Measurements from ENCODE around the gene TENM4. TPM values are rescaled to one million over a fixed set of nuclear protein-coding genes. Genes with fewer than 3 reads are reported as not detected.

The TENM4 gene
- total RNA-seq, 4 donors from 2014 or later, result 16.8 to 158 (median 120) TPM

GRCh38 chr11:79276736-79277325 lies 164.0 kb downstream of the TENM4 start:
- WGBS, 2 donors, result 86 to 89% methylated on average over 2 of the region's 2 CpGs
- no peaks in the 10 kb centered on the region for H3K27me3 ChIP-seq
- H3K9me3 ChIP-seq, result no peaks in the 10 kb centered on the region
- H3K36me3 ChIP-seq, result no peaks in the 10 kb centered on the region
- DNase-seq, result no peak
- H3K4me3 ChIP-seq (replicated peaks in 1 of 3), result no peak overlapping the region
- no peak overlapping the region for H3K27ac ChIP-seq
- H3K4me1 ChIP-seq, result no peaks in the 10 kb centered on the region
- intact Hi-C loops (cut with DNase I), result no loop called here
- TF ChIP-seq POLR2A (IDR thresholded peaks at IDR 0.05) (no peak), CTCF (IDR thresholded peaks at IDR 0.05) (no peak)

- intact Hi-C loops (cut with DNase I), result no loop called here
- TF ChIP-seq POLR2A (IDR thresholded peaks at IDR 0.05), result no peak
- DNase-seq, result no peak
- Histone ChIP-seq H3K27ac (no peak overlapping the region), H3K4me3 (replicated peaks in 1 of 3) (no peak overlapping the region), H3K27me3 (no peaks in the 10 kb centered on the region), H3K36me3 (no peaks in the 10 kb centered on the region), H3K9me3 (no peaks in the 10 kb centered on the region), H3K4me1 (peaks cover 0 to under 1% of the 10 kb centered on the region in 2 donors)
- WGBS, 2 donors, result 57 to 67% methylated on average over 9 of the region's 9 CpGs
These were observed 166.0 kb downstream of the TENM4 start for GRCh38 chr11:79274636-79275331.

- peaks cover 6 to 7% of the 10 kb centered on the region in 2 donors for H3K4me1 ChIP-seq
- 86 to 91% methylated on average over 3 of the region's 3 CpGs for WGBS, 2 donors
- intact Hi-C loops (cut with DNase I), result no loop called here
- no peaks in the 10 kb centered on the region for H3K36me3 ChIP-seq
- DNase-seq, result no peak
- no peaks in the 10 kb centered on the region for H3K27me3 ChIP-seq
- no peak overlapping the region for H3K27ac ChIP-seq
- no peak overlapping the region for H3K4me3 ChIP-seq (replicated peaks in 1 of 3)
- TF ChIP-seq POLR2A (IDR thresholded peaks at IDR 0.05), result no peak
- TF ChIP-seq CTCF (IDR thresholded peaks at IDR 0.05), result no peak
- H3K9me3 ChIP-seq, result no peaks in the 10 kb centered on the region
These were observed 167.0 kb downstream of the TENM4 start for GRCh38 chr11:79273781-79274180.

- 44 to 46% methylated on average over 6 of the region's 6 CpGs for WGBS, 2 donors
- intact Hi-C loops (cut with DNase I), result no loop called here
- peak; percentile 35 to 38 for DNase-seq
These were observed 171.1 kb downstream of the TENM4 start for GRCh38 chr11:79269611-79270307.

GRCh38 chr11:79266396-79266795 lies 174.4 kb downstream of the TENM4 start:
- Histone ChIP-seq H3K36me3 (no peaks in the 10 kb centered on the region), H3K27ac (no peak overlapping the region), H3K4me3 (replicated peaks in 1 of 3) (no peak overlapping the region), H3K9me3 (no peaks in the 10 kb centered on the region), H3K27me3 (no peaks in the 10 kb centered on the region), H3K4me1 (peaks cover 6 to 7% of the 10 kb centered on the region in 2 donors)
- WGBS, 2 donors, result 100% methylated on average over 1 of the region's 1 CpG
- no peak for TF ChIP-seq POLR2A (IDR thresholded peaks at IDR 0.05)
- no peak for TF ChIP-seq CTCF (IDR thresholded peaks at IDR 0.05)
- no peak for DNase-seq
- intact Hi-C loops (cut with DNase I), result no loop called here

More at GRCh38 chr11:79269611-79270307, 171.1 kb downstream of the TENM4 start:
- no peaks in the 10 kb centered on the region for H3K27me3 ChIP-seq
- H3K27ac ChIP-seq, result peak overlapping the region in 1 of 3 donors; percentile 34
- no peaks in the 10 kb centered on the region for H3K9me3 ChIP-seq
- no peaks in the 10 kb centered on the region for H3K36me3 ChIP-seq
- H3K4me3 ChIP-seq (replicated peaks in 1 of 3), result no peak overlapping the region
- TF ChIP-seq CTCF (IDR thresholded peaks at IDR 0.05) (peak in 3 of 6 experiments; percentile 23 to 42 (median 23)), POLR2A (IDR thresholded peaks at IDR 0.05) (no peak)
- peaks cover 6 to 7% of the 10 kb centered on the region in 2 donors for H3K4me1 ChIP-seq
